ENCODE data around the gene ENO1.

DNA sequence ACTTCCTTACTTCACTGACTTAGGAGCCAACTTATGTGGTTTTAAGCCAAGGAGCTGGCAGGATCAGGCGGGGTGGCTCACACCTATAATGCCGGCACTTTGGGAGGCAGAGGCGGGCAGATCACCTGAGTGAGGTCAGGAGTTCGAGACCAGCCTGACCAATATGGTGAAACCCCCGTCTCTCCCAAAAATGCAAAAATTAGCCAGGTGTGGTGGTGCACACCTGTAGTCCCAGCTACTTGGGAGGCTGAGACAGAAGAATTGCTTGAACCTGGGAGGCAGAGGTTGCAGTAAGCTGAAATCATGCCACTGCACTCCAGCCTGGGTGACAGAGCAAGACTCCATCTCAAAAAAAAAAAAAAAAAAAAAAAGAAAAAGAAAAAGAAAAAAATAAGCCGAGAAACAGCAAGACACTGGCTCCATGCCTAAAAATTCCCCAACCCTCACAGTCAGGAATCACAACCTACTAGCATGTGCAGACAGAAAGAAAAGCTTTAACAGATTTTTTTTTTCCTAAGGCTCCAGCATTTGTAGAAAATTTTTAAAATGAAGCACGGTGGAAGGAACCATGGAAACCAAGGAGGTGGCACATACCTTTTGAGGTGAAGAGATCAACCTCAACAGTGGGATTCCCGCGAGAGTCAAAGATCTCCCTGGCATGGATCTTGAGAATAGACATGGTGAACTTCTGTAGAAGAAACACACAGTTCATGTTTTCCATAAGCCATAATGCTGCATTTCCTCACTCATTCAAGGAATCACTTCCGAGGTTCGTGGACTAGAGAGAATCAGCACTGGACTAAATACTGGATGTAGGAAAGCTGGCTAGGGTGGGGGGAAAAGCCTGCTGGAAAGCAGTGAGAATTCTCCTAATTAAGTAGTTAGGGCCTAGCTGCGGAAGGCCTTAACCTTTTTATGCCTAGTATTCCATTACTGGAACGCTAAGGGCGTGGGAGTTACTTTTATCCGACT is 4.0 kb downstream of the ENO1 start:
- no peak for TF ChIP-seq POLR2A (IDR thresholded peaks at IDR 0.05)
- no peak for TF ChIP-seq POLR2AphosphoS5 (IDR thresholded peaks at IDR 0.05)
- TF ChIP-seq CTCF (IDR thresholded peaks at IDR 0.05): no peak

All from upper lobe of left lung (tissue), 4 donors.